Measurements from ENCODE around the gene LRAT.

DNA sequence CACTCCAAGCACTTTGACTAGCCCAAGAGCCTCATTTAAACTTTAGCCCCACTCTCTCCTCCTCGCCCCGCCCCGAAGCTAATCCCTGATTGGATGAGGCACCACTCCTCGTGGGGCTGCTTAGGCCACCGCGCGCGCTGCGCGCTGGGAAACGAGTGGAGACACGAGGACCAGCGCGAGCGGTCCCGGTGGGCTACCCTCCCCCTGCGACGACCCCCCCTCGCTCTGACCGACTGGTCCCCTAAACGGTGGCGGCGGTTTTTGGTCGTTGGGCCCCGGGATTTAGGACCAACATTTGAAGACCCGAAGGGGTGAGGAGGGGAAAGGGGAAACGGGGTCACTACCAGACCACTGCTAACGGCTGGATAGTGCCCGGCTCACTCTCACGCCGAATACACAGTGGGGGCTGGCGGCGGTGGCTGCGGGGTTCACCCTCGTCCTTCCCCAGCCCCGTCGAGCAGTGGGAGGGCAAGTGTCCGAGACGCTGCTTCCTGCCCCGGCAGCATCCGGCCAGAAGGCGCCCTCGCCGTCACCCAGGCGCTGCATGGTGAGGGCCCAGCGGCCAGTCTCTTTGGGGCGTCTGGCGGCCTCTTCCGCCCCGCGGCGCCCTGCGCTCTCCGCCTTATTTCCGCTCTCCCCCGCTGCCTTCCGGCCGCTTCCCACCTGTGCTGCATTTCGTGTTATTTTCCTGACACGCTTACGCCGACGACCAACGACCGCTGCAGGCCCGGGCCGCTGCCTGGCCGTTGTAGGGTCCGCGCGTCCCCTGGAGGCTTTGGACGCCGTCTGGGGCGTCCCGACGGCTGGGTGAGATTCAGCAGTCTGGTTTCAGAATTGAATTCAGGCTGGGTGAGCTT lies 37.6 kb downstream of the LRAT start, which contains the start of gene RBM46:
- TF ChIP-seq, protein P1, sequence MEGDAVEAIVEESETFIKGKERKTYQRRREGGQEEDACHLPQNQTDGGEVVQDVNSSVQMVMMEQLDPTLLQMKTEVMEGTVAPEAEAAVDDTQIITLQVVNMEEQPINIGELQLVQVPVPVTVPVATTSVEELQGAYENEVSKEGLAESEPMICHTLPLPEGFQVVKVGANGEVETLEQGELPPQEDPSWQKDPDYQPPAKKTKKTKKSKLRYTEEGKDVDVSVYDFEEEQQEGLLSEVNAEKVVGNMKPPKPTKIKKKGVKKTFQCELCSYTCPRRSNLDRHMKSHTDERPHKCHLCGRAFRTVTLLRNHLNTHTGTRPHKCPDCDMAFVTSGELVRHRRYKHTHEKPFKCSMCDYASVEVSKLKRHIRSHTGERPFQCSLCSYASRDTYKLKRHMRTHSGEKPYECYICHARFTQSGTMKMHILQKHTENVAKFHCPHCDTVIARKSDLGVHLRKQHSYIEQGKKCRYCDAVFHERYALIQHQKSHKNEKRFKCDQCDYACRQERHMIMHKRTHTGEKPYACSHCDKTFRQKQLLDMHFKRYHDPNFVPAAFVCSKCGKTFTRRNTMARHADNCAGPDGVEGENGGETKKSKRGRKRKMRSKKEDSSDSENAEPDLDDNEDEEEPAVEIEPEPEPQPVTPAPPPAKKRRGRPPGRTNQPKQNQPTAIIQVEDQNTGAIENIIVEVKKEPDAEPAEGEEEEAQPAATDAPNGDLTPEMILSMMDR (IDR thresholded peaks at IDR 0.05): no peak
- TF ChIP-seq EZH2 (IDR thresholded peaks at IDR 0.05): no peak

Data from neural progenitor cell (in vitro differentiated cells).